ENCODE measurements around the gene AKR1B15.
"Not testable (repeated sequence)": the region's sequence is repeated elsewhere in the genome, so short reads cannot be mapped to it uniquely, and the experiment has no call there.

- TF ChIP-seq CTCF, POLR2A (IDR thresholded peaks at IDR 0.05): not testable (repeated sequence)
These were observed 14.5 kb downstream of the AKR1B15 start for GRCh38 chr7:134563398-134563749.
